ENCODE data around the gene ARFGEF2.
A peak's percentile ranks its signal among the peaks of the same experiment; 100 is the strongest.

The ARFGEF2 gene

GRCh38 chr20:48983423-48984400 is 62.2 kb downstream of the ARFGEF2 start:
- peak; percentile 44 for DNase-seq (ENCODE audit: low read depth, low spot score)
- CTCF ChIA-PET, result interaction anchor here (0.6 to 1.7 kb wide), 3 partner anchors 37 to 326 kb away, joined by 3 to 4 read pairs (median 3); no protein-coding TSS in a partner anchor
- no peak overlapping the region for H3K4me3 ChIP-seq (ENCODE audit: low read depth, low read length)
- POLR2A ChIA-PET, result no interaction called here
- no peak for TF ChIP-seq CTCF (IDR thresholded peaks at IDR 0.05; ENCODE audit: insufficient read depth, low read length, missing control alignments)

- no peak for DNase-seq (ENCODE audit: low read depth, low spot score)
- TF ChIP-seq CTCF (IDR thresholded peaks at IDR 0.05; ENCODE audit: insufficient read depth, low read length, missing control alignments), result no peak
- ChIA-PET POLR2A (no interaction called here), CTCF (interaction anchor here (0.9 to 1.7 kb wide), 2 partner anchors 36 to 327 kb away, joined by 3 to 4 read pairs; no protein-coding TSS in a partner anchor)
- no peak overlapping the region for H3K4me3 ChIP-seq (ENCODE audit: low read depth, low read length)
Measured at GRCh38 chr20:48984575-48985219, 63.2 kb downstream of the ARFGEF2 start.

- no peak for DNase-seq (ENCODE audit: low read depth, low spot score)
- CTCF ChIA-PET, result interaction anchor here (1.1 to 1.4 kb wide), 3 partner anchors 15 to 35 kb away, joined by 3 to 4 read pairs (median 3); no protein-coding TSS in a partner anchor
- peak; percentile 12 for TF ChIP-seq CTCF (IDR thresholded peaks at IDR 0.05; ENCODE audit: insufficient read depth, low read length, missing control alignments)
- H3K4me3 ChIP-seq (ENCODE audit: low read depth, low read length), result no peak overlapping the region
- POLR2A ChIA-PET, result no interaction called here
Measured at GRCh38 chr20:48986899-48987298, 65.4 kb downstream of the ARFGEF2 start.

GRCh38 chr20:48990467-48990866 is 69.0 kb downstream of the ARFGEF2 start:
- ChIA-PET CTCF (no interaction called here), POLR2A (no interaction called here)
- no peak overlapping the region for H3K4me3 ChIP-seq (ENCODE audit: low read depth, low read length)
- no peak for DNase-seq (ENCODE audit: low read depth, low spot score)
- no peak for TF ChIP-seq CTCF (IDR thresholded peaks at IDR 0.05; ENCODE audit: insufficient read depth, low read length, missing control alignments)

GRCh38 chr20:48995589-48995988 is 74.1 kb downstream of the ARFGEF2 start:
- no peak for TF ChIP-seq CTCF (IDR thresholded peaks at IDR 0.05; ENCODE audit: insufficient read depth, low read length, missing control alignments)
- ChIA-PET POLR2A (no interaction called here), CTCF (interaction anchor here (1.0 kb wide), 1 partner anchor 17 kb away, joined by 3 read pairs; no protein-coding TSS in a partner anchor)
- H3K4me3 ChIP-seq (ENCODE audit: low read depth, low read length), result no peak overlapping the region
- DNase-seq (ENCODE audit: low read depth, low spot score), result no peak
